ENCODE measurements around the gene DHRS7B. TPM values are rescaled to one million over a fixed set of nuclear protein-coding genes. Genes with fewer than 3 reads are reported as not detected.

DHRS7B gene
- total RNA-seq, 1 experiment from 2014 or later: 14.6 TPM

- DNase-seq (ENCODE audit: extremely low read depth, low read depth): no peak
These were observed 22.9 kb downstream of the DHRS7B start for GRCh38 chr17:21149621-21150020.

- no peak for DNase-seq (ENCODE audit: extremely low read depth, low read depth)
These were observed 26.0 kb downstream of the DHRS7B start for GRCh38 chr17:21152731-21153130.

- DNase-seq (ENCODE audit: extremely low read depth, low read depth): no peak
These were observed 31.0 kb downstream of the DHRS7B start for GRCh38 chr17:21157586-21158370.

DNA sequence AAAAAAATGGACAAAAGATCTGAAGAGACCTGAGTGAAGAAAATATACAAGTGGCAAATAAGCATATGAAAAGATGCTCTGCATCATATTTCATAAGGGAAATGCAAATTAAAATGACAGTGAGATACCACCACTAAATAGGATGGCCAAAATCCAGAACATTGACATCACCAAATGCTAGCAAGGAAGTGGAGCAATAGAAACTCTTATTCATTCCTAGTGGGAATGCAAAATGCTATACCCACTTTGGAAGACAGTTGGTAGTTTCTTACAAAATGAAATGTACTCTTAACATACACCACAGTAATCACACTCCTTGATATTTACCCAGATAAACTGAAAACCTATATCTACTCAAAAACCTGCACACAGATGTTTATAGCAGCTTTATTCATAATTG lies 33.6 kb downstream of the DHRS7B start:
- no peak for DNase-seq (ENCODE audit: extremely low read depth, low read depth)

DNA sequence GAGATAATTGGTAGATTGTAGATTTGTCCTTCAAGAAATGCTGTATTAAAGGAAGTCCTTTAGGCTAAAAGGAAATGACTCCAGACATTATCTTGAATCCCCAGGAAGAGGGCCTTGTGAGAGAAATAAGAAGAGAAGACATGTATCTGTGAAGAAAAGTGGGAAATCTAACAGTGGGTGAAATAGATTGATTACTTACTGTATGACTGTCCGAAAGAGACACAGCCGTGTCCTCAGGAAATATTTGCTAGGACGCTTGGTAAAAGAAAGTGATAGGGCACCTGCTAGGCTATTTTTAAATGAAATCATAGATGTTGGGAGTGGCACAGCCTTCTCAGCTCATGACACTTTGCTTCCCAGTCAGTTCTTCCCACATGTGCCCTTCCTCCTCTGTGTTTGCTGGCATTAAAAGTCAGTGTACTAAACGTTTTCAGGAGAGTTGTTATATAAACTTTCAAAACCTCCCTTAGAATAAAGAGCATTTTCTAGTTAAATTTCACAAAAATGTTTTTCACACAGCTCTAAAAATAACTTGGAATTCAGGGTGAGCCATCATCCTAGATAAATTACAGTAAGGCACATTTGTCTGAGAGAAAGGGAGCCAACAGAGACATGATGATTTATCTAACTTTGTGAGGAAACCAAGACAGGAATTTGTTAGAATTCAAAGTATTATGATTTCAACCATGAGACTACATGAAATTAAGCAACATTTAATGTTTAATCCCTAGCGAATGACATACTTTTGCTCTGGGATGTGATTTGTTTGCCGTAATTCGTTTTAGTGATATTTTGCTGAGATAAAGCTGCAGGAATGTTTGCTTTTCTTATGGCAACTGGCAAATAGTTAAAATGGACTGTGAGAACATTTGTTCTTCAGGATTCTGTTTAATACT lies 35.0 kb downstream of the DHRS7B start:
- no peak for DNase-seq (ENCODE audit: extremely low read depth, low read depth)

GRCh38 chr17:21162394-21162775 lies 35.6 kb downstream of the DHRS7B start:
- no peak for DNase-seq (ENCODE audit: extremely low read depth, low read depth)

DNA sequence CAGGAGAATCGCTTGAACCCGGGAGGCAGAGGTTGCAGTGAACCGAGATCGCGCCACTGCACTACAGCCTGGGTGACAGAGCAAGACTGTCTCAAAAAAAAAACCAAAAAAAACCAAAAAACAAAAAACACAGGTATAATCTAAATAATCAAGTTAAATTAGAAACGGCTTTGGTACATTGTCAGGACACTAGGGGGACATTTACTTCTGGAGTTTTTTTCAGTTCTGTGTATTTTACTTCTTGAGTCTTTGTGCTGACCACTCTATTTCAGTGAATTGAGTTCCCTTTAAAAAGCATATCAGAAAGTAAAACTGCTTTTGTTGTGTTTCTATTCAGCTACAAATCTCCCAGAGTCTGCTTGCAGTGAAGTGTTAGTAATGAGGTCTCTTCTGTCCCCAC lies 36.3 kb downstream of the DHRS7B start:
- no peak for DNase-seq (ENCODE audit: extremely low read depth, low read depth)

DNA sequence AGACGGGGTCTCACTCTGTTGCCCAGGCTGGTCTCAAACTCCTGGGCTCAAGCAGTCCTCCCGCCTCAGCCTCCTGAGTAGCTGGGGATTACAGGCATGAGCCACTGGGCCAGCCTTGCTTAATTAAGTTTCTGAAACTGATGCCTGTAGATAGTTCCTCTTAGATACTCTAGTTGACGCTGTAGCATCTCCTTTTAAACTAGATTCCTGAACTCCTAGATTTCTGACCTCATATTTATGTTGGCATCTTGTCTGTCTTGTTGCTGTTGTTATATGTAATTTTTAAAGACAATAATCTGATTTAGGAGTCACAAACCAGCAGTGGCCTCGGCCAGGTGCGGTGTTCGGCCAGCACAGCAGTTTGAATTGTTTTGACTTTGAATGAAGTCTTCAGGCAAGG lies 37.5 kb downstream of the DHRS7B start:
- no peak for DNase-seq (ENCODE audit: extremely low read depth, low read depth)

GRCh38 chr17:21164620-21165019 lies 37.9 kb downstream of the DHRS7B start:
- no peak for DNase-seq (ENCODE audit: extremely low read depth, low read depth)

GRCh38 chr17:21165922-21166594 lies 39.3 kb downstream of the DHRS7B start:
- DNase-seq (ENCODE audit: extremely low read depth, low read depth): no peak

GRCh38 chr17:21166595-21167210 lies 39.9 kb downstream of the DHRS7B start:
- no peak for DNase-seq (ENCODE audit: extremely low read depth, low read depth)

DNA sequence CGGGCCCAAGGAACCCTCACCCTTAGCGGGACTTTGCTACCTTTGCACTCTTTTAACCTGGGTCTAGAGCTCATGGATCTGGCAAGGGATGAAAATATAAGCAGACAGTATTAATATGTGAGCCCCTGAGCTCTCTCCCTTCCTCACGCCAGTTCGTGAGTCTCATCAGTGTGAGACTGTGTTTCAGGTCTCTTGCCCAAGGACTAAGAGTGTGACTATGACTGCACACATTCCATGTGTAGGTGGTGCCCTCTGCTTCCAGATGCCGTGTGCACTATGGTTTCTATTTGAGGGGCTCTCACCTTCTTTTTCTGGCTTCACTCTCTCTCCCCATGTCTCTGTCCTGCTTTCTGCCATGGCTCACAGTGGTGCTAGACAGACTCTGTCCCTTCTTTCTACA lies 40.5 kb downstream of the DHRS7B start:
- DNase-seq (ENCODE audit: extremely low read depth, low read depth): no peak

DNA sequence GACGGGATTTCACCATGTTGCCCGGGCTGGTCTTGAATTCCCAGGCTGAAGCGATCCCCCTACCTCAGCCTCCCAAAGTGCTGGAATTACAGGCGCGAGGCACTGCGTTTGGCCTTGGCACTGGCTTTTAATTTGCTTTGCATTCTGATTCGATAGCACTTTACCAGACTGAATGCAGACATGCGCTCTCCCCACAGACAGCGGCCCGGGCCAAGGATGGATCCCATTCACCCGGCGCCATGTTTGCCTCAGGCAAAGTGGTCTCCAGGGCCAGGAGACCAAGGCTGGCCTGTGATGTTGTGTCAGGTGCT lies 41.7 kb downstream of the DHRS7B start:
- DNase-seq (ENCODE audit: extremely low read depth, low read depth): no peak

- DNase-seq (ENCODE audit: extremely low read depth, low read depth): no peak
These were observed 42.7 kb downstream of the DHRS7B start for GRCh38 chr17:21169496-21169895.

GRCh38 chr17:21170809-21171208 lies 44.0 kb downstream of the DHRS7B start:
- DNase-seq (ENCODE audit: extremely low read depth, low read depth): no peak

DNA sequence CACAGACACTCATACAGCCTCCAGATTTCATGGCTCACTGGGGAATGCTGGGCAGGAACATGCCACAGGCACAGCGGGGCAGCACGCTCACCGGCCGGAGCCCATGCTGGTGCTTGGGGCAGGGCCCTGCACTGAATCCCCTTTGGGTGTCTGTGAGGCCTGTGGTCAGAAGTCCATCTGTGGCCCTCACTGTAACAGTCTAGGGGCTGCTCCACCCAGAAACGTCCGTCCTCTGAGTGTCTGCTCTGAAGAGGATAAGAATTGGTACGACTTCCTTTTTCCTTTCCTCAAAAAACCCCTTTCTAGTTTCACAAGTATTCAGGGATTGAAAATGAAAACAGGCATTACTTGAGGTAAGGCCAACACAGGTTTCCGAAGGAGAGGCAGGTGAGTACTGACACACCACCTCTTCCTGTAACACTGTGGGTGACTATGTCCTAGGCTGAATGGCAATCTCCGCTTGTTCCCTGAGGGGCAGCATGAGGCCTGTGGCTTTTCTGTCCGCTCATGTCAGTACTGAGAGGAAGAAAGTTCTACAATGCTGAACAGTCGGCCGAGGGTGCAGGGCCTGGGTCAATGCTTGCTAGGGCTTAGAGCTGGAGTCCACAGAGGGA lies 44.7 kb downstream of the DHRS7B start:
- DNase-seq (ENCODE audit: extremely low read depth, low read depth): no peak

GRCh38 chr17:21171970-21172510 lies 45.3 kb downstream of the DHRS7B start:
- no peak for DNase-seq (ENCODE audit: extremely low read depth, low read depth)

DNA sequence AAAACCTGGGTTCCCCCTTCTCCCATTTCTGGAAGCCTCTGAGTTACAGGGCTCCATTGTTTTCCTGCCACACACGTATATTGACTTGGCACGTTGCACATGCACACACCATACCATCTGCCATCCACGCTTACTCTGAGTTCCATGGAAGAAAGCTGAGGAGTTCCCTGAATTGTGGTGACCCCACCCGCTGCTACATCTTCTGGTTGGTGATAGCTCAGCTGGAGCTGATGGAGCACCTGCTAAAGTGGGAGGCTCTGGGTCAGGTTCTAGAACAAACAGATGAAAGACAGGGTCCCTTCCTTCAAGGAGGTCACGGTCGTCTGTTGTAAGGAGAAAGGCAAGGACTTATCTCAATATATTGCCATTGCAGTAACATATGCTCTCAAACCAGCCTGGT lies 46.1 kb downstream of the DHRS7B start:
- no peak for DNase-seq (ENCODE audit: extremely low read depth, low read depth)

GRCh38 chr17:21173543-21173942 lies 46.8 kb downstream of the DHRS7B start:
- DNase-seq (ENCODE audit: extremely low read depth, low read depth): no peak

- DNase-seq (ENCODE audit: extremely low read depth, low read depth): no peak
These were observed 47.4 kb downstream of the DHRS7B start for GRCh38 chr17:21174186-21174585.
